Activated CD8-positive, alpha-beta T cell treated with anti-CD3 and anti-CD28 coated beads, Interleukin-2, amount 10 ng/mL, durations not matched to agents 7 days and 5 days (primary cell): ENCODE measurements around the gene TUT4. TPM values are rescaled to one million over a fixed set of nuclear protein-coding genes. Genes with fewer than 3 reads are reported as not detected.
"Not testable (repeated sequence)": the region's sequence is repeated elsewhere in the genome, so short reads cannot be mapped to it uniquely, and the experiment has no call there.

ENCODE experiments used
- ATAC-seq: fragments of 150-1000 bp; cut with Tn5 transposase; one replicate; pipeline ENCODE4 v1.10.0; 2021; ENCODE audit warnings: moderate library complexity
- CTCF ChIA-PET: fragments of 350-600 bp; sonication (Branson Sonifier 250); formaldehyde crosslinking; loops from one replicate; lab custom pipeline; 2021; ENCODE audit warnings: antibody characterized with exemption; lab: Charles Lee
- POLR2A ChIA-PET: fragments of 350-600 bp; sonication (Branson Sonifier 250); formaldehyde crosslinking; loops from one replicate; lab custom pipeline; 2021; ENCODE audit warnings: antibody characterized with exemption; lab: Charles Lee
- DNase-seq: peaks from one replicate; pipeline ENCODE4 v3.0.0-alpha.2; 2020
- H3K27ac Mint-ChIP-seq: one replicate; pipeline ENCODE4 v1.8.0; 2021; ENCODE audit warnings: mild to moderate bottlenecking, mixed read lengths
- H3K27me3 Mint-ChIP-seq: one replicate; pipeline ENCODE4 v1.8.0; 2021; ENCODE audit warnings: low read depth, mixed read lengths
- H3K36me3 Mint-ChIP-seq: one replicate; pipeline ENCODE4 v1.8.0; 2021; ENCODE audit warnings: low read depth, mixed read lengths
- H3K4me1 Mint-ChIP-seq: one replicate; pipeline ENCODE4 v1.8.0; 2021; ENCODE audit warnings: low read depth, mixed read lengths
- H3K4me3 Mint-ChIP-seq: one replicate; pipeline ENCODE4 v1.8.0; 2021; ENCODE audit warnings: mild to moderate bottlenecking, mixed read lengths
- H3K9me3 Mint-ChIP-seq: one replicate; pipeline ENCODE4 v1.8.0; 2022; ENCODE audit warnings: mixed read lengths; ENCODE audit not compliant: insufficient read depth
- total RNA-seq, 2 experiments: library from RNA; stranded (reverse); gene quantifications; one replicate each; pipeline ENCODE4 v1.2.3, GENCODE V29; 2021

TUT4 gene
- total RNA-seq, 2 experiments from 2014 or later: 58.5 to 65.9 TPM

- ATAC-seq (no peak), DNase-seq (no peak)
- Mint-ChIP-seq H3K27me3 (no peaks in the 10 kb centered on the region), H3K4me3 (no peak overlapping the region), H3K4me1 (no peaks in the 10 kb centered on the region), H3K36me3 (no peaks in the 10 kb centered on the region), H3K27ac (no peak overlapping the region), H3K9me3 (no peaks in the 10 kb centered on the region)
- ChIA-PET POLR2A (no interaction called here), CTCF (no interaction called here)
Observed at GRCh38 chr1:52590266-52590665, 37.4 kb upstream of the TUT4 start.

GRCh38 chr1:52588535-52588934, 35.6 kb upstream of the TUT4 start:
- ATAC-seq (no peak), DNase-seq (no peak)
- H3K4me3 Mint-ChIP-seq: no peak overlapping the region
- ChIA-PET POLR2A (no interaction called here), CTCF (no interaction called here)
- H3K4me1 Mint-ChIP-seq: no peaks in the 10 kb centered on the region
- no peaks in the 10 kb centered on the region for H3K27me3 Mint-ChIP-seq
- H3K36me3 Mint-ChIP-seq: no peaks in the 10 kb centered on the region
- H3K9me3 Mint-ChIP-seq: no peaks in the 10 kb centered on the region
- no peak overlapping the region for H3K27ac Mint-ChIP-seq

GRCh38 chr1:52588027-52588426, 35.1 kb upstream of the TUT4 start:
- Mint-ChIP-seq H3K4me3 (no peak overlapping the region), H3K4me1 (no peaks in the 10 kb centered on the region), H3K36me3 (no peaks in the 10 kb centered on the region), H3K27ac (no peak overlapping the region), H3K9me3 (no peaks in the 10 kb centered on the region), H3K27me3 (no peaks in the 10 kb centered on the region)
- POLR2A ChIA-PET: no interaction called here
- ATAC-seq (no peak), DNase-seq (no peak)
- CTCF ChIA-PET: no interaction called here

- H3K27ac Mint-ChIP-seq: no peak overlapping the region
- no peaks in the 10 kb centered on the region for H3K27me3 Mint-ChIP-seq
- H3K4me1 Mint-ChIP-seq: no peaks in the 10 kb centered on the region
- CTCF ChIA-PET: no interaction called here
- no peaks in the 10 kb centered on the region for H3K36me3 Mint-ChIP-seq
- H3K4me3 Mint-ChIP-seq: no peak overlapping the region
- no peak for ATAC-seq
- no peaks in the 10 kb centered on the region for H3K9me3 Mint-ChIP-seq
- no peak for DNase-seq
- POLR2A ChIA-PET: no interaction called here
Observed at GRCh38 chr1:52585474-52585873, 32.6 kb upstream of the TUT4 start.

GRCh38 chr1:52582116-52582696, 29.3 kb upstream of the TUT4 start:
- peaks cover 6% of the 10 kb centered on the region for H3K9me3 Mint-ChIP-seq
- peaks cover 7% of the 10 kb centered on the region for H3K36me3 Mint-ChIP-seq
- H3K27me3 Mint-ChIP-seq: no peaks in the 10 kb centered on the region
- no peak overlapping the region for H3K4me3 Mint-ChIP-seq
- ChIA-PET CTCF (no interaction called here), POLR2A (no interaction called here)
- no peak for ATAC-seq
- H3K4me1 Mint-ChIP-seq: peaks cover 12% of the 10 kb centered on the region
- no peak for DNase-seq
- H3K27ac Mint-ChIP-seq: no peak overlapping the region

- H3K27ac Mint-ChIP-seq: no peak overlapping the region
- no peak for ATAC-seq
- peaks cover 12% of the 10 kb centered on the region for H3K4me1 Mint-ChIP-seq
- H3K9me3 Mint-ChIP-seq: peaks cover 6% of the 10 kb centered on the region
- CTCF ChIA-PET: interaction anchor here (1.1 kb wide), 1 partner anchor 10 kb away, joined by 3 read pairs; no protein-coding TSS in a partner anchor
- H3K27me3 Mint-ChIP-seq: no peaks in the 10 kb centered on the region
- peaks cover 7% of the 10 kb centered on the region for H3K36me3 Mint-ChIP-seq
- POLR2A ChIA-PET: interaction anchor here (1.2 kb wide), 1 partner anchor 58 kb away, joined by 3 read pairs; no protein-coding TSS in a partner anchor
- DNase-seq: no peak
- no peak overlapping the region for H3K4me3 Mint-ChIP-seq
Observed at GRCh38 chr1:52580283-52580682, 27.4 kb upstream of the TUT4 start.

- peak overlapping the region; percentile 45 for H3K27ac Mint-ChIP-seq
- H3K9me3 Mint-ChIP-seq: peaks cover 6% of the 10 kb centered on the region
- H3K4me1 Mint-ChIP-seq: peaks cover 12% of the 10 kb centered on the region
- H3K27me3 Mint-ChIP-seq: no peaks in the 10 kb centered on the region
- peaks cover 7% of the 10 kb centered on the region for H3K36me3 Mint-ChIP-seq
- CTCF ChIA-PET: interaction anchor here (1.1 kb wide), 1 partner anchor 9 kb away, joined by 3 read pairs; no protein-coding TSS in a partner anchor
- POLR2A ChIA-PET: interaction anchor here (1.2 kb wide), 1 partner anchor 59 kb away, joined by 3 read pairs; no protein-coding TSS in a partner anchor
- ATAC-seq (no peak), DNase-seq (no peak)
- no peak overlapping the region for H3K4me3 Mint-ChIP-seq
Observed at GRCh38 chr1:52579415-52579814, 26.5 kb upstream of the TUT4 start.

- CTCF ChIA-PET: interaction anchor here (1.0 kb wide), 1 partner anchor 30 kb away, joined by 3 read pairs; no protein-coding TSS in a partner anchor
- H3K27me3 Mint-ChIP-seq, H3K36me3 Mint-ChIP-seq, DNase-seq, ATAC-seq, H3K27ac Mint-ChIP-seq, H3K9me3 Mint-ChIP-seq, H3K4me3 Mint-ChIP-seq, POLR2A ChIA-PET: not testable (repeated sequence)
- H3K4me1 Mint-ChIP-seq: peaks cover 12% of the 10 kb centered on the region
Observed at GRCh38 chr1:52578066-52578465, 25.2 kb upstream of the TUT4 start.

GRCh38 chr1:52576074-52576473, 23.2 kb upstream of the TUT4 start:
- no peak overlapping the region for H3K27ac Mint-ChIP-seq
- DNase-seq (no peak), ATAC-seq (no peak)
- peaks cover 7% of the 10 kb centered on the region for H3K36me3 Mint-ChIP-seq
- ChIA-PET POLR2A (no interaction called here), CTCF (no interaction called here)
- peaks cover 6% of the 10 kb centered on the region for H3K9me3 Mint-ChIP-seq
- H3K4me1 Mint-ChIP-seq: peaks cover 15% of the 10 kb centered on the region
- no peaks in the 10 kb centered on the region for H3K27me3 Mint-ChIP-seq
- no peak overlapping the region for H3K4me3 Mint-ChIP-seq

GRCh38 chr1:52574594-52574993, 21.7 kb upstream of the TUT4 start:
- peaks cover 15% of the 10 kb centered on the region for H3K4me1 Mint-ChIP-seq
- no peaks in the 10 kb centered on the region for H3K27me3 Mint-ChIP-seq
- no peak overlapping the region for H3K4me3 Mint-ChIP-seq
- peaks cover 7% of the 10 kb centered on the region for H3K36me3 Mint-ChIP-seq
- DNase-seq (no peak), ATAC-seq (no peak)
- peaks cover 6% of the 10 kb centered on the region for H3K9me3 Mint-ChIP-seq
- POLR2A ChIA-PET: no interaction called here
- no peak overlapping the region for H3K27ac Mint-ChIP-seq
- CTCF ChIA-PET: no interaction called here

- CTCF ChIA-PET: no interaction called here
- H3K4me1 Mint-ChIP-seq: peaks cover 14% of the 10 kb centered on the region
Observed at GRCh38 chr1:52572387-52572786, 19.5 kb upstream of the TUT4 start.

GRCh38 chr1:52571783-52572182, 18.9 kb upstream of the TUT4 start:
- ATAC-seq (no peak), DNase-seq (peak; percentile 26)
- no peaks in the 10 kb centered on the region for H3K9me3 Mint-ChIP-seq

More at GRCh38 chr1:52572387-52572786, 19.5 kb upstream of the TUT4 start:
- no peaks in the 10 kb centered on the region for H3K9me3 Mint-ChIP-seq
- no peaks in the 10 kb centered on the region for H3K36me3 Mint-ChIP-seq
- POLR2A ChIA-PET: interaction anchor here (0.6 kb wide), 1 partner anchor 89 kb away, joined by 3 read pairs; no protein-coding TSS in a partner anchor
- no peak overlapping the region for H3K4me3 Mint-ChIP-seq
- no peak overlapping the region for H3K27ac Mint-ChIP-seq
- no peak for ATAC-seq
- no peak for DNase-seq
- peaks cover 3% of the 10 kb centered on the region for H3K27me3 Mint-ChIP-seq

More at GRCh38 chr1:52571783-52572182, 18.9 kb upstream of the TUT4 start:
- H3K4me3 Mint-ChIP-seq: no peak overlapping the region
- H3K4me1 Mint-ChIP-seq: peaks cover 14% of the 10 kb centered on the region
- POLR2A ChIA-PET: no interaction called here
- H3K36me3 Mint-ChIP-seq: no peaks in the 10 kb centered on the region
- CTCF ChIA-PET: no interaction called here
- no peak overlapping the region for H3K27ac Mint-ChIP-seq
- peaks cover 3% of the 10 kb centered on the region for H3K27me3 Mint-ChIP-seq
